HFF-Myc (cell line): ENCODE measurements around the gene DCAF6.

Experiments used
- DNase-seq: peaks from one replicate; pipeline ENCODE4 v3.0.0-alpha.2; 2011; ENCODE audit warnings: low read depth; ENCODE audit errors: extremely low read depth
- H3K4me3 ChIP-seq: replicated peaks from 2 replicates; pipeline ENCODE4 v1.5.1; 2011; ENCODE audit warnings: low read depth, mild to moderate bottlenecking, control low read depth, low read length
- CTCF ChIP-seq: IDR thresholded peaks from 2 replicates; pipeline ENCODE4 v1.5.1; 2012; ENCODE audit warnings: mild to moderate bottlenecking, low read depth, low read length, control low read depth; ENCODE audit errors: missing control alignments

Gene DCAF6

DNA sequence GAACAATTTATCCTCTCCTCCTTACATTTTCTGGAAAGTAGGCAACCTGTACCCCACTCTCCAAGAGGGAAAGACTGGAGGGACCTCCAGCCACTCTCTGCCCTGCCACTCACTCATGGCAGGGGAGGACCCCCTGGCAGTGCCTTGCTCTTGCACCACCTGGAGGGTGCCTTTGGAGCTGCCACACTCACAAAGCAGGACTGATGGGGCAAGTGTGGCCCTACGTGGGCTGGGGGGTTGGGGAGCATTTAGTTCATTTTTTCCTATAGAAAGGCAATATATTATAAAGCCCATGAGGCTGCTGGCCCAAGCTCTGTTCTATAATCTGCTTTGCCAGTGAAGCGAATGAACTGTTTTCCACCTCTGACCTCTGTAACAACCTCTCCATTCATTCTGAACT lies 150.0 kb downstream of the DCAF6 start:
- no peak overlapping the region for H3K4me3 ChIP-seq
- TF ChIP-seq CTCF, result peak; percentile 9
- no peak for DNase-seq

- TF ChIP-seq CTCF, result no peak
- no peak overlapping the region for H3K4me3 ChIP-seq
- no peak for DNase-seq
These were observed 151.2 kb downstream of the DCAF6 start for GRCh38 chr1:168087696-168088095.

GRCh38 chr1:168088511-168089325 lies 152.2 kb downstream of the DCAF6 start:
- DNase-seq, result no peak
- H3K4me3 ChIP-seq, result no peak overlapping the region
- TF ChIP-seq CTCF, result no peak

DNA sequence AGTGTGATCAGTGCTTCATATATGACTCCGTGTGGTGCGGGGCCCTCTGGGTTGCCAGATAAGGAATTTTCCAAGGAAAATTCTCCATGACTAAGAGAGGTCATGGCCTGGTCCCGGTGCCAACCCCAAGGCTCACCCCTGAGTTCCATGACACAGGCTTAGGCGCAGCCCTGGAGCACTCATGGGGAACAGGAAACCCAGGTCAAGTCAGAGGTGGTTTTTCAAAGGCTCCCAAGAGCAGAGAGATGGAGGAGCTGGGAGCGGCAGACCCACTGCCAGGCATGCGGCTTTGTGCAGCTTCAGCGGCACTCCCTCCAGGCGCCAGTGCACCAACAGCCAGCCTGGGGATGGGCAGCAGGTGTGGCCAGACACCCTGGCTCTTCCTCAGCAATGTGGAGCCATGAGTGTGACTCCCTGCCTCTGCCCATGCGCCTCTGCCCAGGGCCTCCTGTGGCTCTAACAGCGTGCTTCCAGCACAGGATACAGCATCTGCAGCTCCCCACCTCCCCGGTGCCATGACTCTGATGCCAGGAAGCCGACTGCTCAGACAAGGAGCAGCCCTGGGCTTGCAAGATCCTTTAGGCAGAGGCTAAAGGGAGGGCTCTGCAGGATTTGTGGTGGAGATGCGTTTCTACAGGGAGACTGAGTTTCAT lies 153.0 kb downstream of the DCAF6 start:
- DNase-seq, result no peak
- no peak overlapping the region for H3K4me3 ChIP-seq
- TF ChIP-seq CTCF, result no peak

DNA sequence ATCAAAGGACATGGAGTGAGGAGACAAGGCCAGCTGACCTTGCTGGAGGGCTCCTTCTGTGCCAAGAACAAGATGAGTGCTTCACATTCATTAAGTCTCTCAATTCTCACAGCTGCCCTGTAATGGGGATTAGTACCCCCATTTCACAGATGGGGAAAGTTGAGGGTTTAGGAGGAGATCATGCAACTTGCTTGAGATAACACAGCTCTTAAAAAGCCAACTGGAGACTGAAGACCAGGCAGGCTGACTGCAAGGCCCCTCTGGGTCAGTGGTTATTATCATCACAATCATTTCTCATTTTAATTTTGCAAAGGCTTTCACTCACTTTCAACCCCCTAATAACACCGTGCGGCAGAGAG lies 153.5 kb downstream of the DCAF6 start:
- DNase-seq, result no peak
- H3K4me3 ChIP-seq, result no peak overlapping the region
- no peak for TF ChIP-seq CTCF

DNA sequence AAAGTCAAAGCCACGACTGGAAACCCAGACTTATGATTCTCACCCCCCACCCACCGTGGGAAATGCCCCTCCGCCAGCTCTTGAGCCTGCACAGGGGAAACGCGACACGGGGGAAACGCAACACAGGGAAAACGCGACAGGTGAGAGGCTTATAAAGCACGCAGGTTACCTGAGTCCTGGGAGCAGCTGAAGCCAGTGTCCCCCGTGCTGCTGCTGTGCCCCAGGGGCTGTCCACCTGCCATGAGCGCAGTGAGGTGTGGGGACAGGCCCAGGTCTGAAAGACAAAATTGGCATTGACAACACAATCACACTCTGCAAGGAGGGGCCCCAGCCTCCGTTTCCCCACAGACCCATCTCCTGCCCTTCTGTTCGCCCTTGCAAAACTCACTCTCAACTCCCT lies 153.9 kb downstream of the DCAF6 start:
- no peak overlapping the region for H3K4me3 ChIP-seq
- no peak for DNase-seq
- no peak for TF ChIP-seq CTCF
